OCI-LY3 (cell line): Measurements from ENCODE around the gene SIGLEC11.

Experiments used
- EZH2phosphoT487 ChIP-seq: fragments of 200-600 bp; shearing (Covaris generic); IDR thresholded peaks from 2 replicates; pipeline ENCODE4 v1.6.1; 2018; ENCODE audit warnings: antibody characterized with exemption, mixed run types, low read depth
- TF ChIP-seq, protein P1 (sequence below): fragments of 200-600, 300-600 bp; sonication (generic); IDR thresholded peaks from 2 replicates; pipeline ENCODE4 v1.5.1; 2014; ENCODE audit warnings: antibody characterized with exemption, low read length, low read depth

- TF ChIP-seq, protein P1, sequence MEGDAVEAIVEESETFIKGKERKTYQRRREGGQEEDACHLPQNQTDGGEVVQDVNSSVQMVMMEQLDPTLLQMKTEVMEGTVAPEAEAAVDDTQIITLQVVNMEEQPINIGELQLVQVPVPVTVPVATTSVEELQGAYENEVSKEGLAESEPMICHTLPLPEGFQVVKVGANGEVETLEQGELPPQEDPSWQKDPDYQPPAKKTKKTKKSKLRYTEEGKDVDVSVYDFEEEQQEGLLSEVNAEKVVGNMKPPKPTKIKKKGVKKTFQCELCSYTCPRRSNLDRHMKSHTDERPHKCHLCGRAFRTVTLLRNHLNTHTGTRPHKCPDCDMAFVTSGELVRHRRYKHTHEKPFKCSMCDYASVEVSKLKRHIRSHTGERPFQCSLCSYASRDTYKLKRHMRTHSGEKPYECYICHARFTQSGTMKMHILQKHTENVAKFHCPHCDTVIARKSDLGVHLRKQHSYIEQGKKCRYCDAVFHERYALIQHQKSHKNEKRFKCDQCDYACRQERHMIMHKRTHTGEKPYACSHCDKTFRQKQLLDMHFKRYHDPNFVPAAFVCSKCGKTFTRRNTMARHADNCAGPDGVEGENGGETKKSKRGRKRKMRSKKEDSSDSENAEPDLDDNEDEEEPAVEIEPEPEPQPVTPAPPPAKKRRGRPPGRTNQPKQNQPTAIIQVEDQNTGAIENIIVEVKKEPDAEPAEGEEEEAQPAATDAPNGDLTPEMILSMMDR, result no peak
- TF ChIP-seq EZH2phosphoT487, result no peak
Measured at GRCh38 chr19:49988007-49988406, 27.0 kb upstream of the SIGLEC11 start.
